ENCODE results near the gene LCA5L. TPM values are rescaled to one million over a fixed set of nuclear protein-coding genes. Genes with fewer than 3 reads are reported as not detected.

LCA5L gene
- total RNA-seq, 2 experiments from 2014 or later = 0.35 to 1.8 TPM

DNA sequence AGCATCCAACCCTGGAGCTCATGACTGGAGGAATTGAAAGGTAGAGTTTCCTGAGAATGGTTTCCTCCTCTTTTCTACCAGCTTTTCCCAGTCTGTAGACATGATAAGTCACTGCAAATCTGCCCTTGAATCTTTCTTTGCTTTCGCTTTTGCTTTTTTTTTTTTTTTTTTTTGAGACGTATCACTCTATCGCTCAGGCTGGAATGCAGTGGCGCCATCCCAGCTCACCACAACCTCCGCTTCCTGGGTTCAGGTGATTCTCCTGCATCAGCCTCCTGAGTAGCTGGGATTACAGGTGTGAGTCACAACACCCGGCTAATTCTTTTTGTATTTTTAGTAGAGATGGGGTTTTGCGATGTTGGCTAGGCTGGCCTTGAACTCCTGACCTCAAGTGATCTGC is 1.7 kb upstream of the LCA5L start:
- no TSS peak for BruUV-seq (replicated peaks)
- intact Hi-C loops (cut with micrococcal nuclease; ENCODE audit: unreplicated experiment) = no loop called here
- no peaks in the 10 kb centered on the region for H3K79me2 ChIP-seq (ENCODE audit: insufficient read depth, low read depth, low read length)
- DNase-seq (ENCODE audit: low spot score) = no peak
- no peaks in the 10 kb centered on the region for H3K9me3 ChIP-seq (ENCODE audit: low read length)
- 0 out of 2 replicates have a peak, but pooled peaks cover 4% of the 10 kb centered on the region for H3K9me2 ChIP-seq (ENCODE audit: insufficient read depth, low read length)
- H3K4me2 ChIP-seq (ENCODE audit: low read length) = no peak overlapping the region
- no peak for TF ChIP-seq EZH2phosphoT487 (IDR thresholded peaks at IDR 0.05; ENCODE audit: borderline replicate concordance, low read depth, low read length)
- no peaks in the 10 kb centered on the region for H3K36me3 ChIP-seq (ENCODE audit: insufficient read depth, low read length)
- no peak overlapping the region for H2AFZ ChIP-seq (ENCODE audit: low read length)
- ChIA-PET POLR2A (interaction anchor here (0.6 kb wide), 1 partner anchor 20 kb away, joined by 4 read pairs; no protein-coding TSS in a partner anchor), CTCF (ENCODE audit: unreplicated experiment) (no interaction called here)
- peaks cover 14% of the 10 kb centered on the region for H3K4me1 ChIP-seq (ENCODE audit: insufficient read depth, low read length, poor library complexity, severe bottlenecking)
- no peaks in the 10 kb centered on the region for H4K20me1 ChIP-seq (ENCODE audit: insufficient read depth, low read length)
- no peak overlapping the region for H3K4me3 ChIP-seq (ENCODE audit: low read depth, low read length, poor library complexity, severe bottlenecking)
- H3K27ac ChIP-seq (ENCODE audit: low read depth, low read length, poor library complexity, severe bottlenecking) = no peak overlapping the region

- BruUV-seq (replicated peaks) = no TSS peak
- Histone ChIP-seq H4K20me1 (ENCODE audit: insufficient read depth, low read length) (no peaks in the 10 kb centered on the region), H2AFZ (ENCODE audit: low read length) (peak overlapping the region; percentile 85; the same call in 1 of the 2 replicates), H3K36me3 (ENCODE audit: insufficient read depth, low read length) (no peaks in the 10 kb centered on the region), H3K27ac (ENCODE audit: low read depth, low read length, poor library complexity, severe bottlenecking) (no peak overlapping the region), H3K9me3 (ENCODE audit: low read length) (no peaks in the 10 kb centered on the region), H3K79me2 (ENCODE audit: insufficient read depth, low read depth, low read length) (no peaks in the 10 kb centered on the region), H3K9me2 (ENCODE audit: insufficient read depth, low read length) (0 out of 2 replicates have a peak, but pooled peaks cover 4% of the 10 kb centered on the region), H3K4me3 (ENCODE audit: low read depth, low read length, poor library complexity, severe bottlenecking) (peak overlapping the region; percentile 74), H3K4me2 (ENCODE audit: low read length) (peak overlapping the region; percentile 83), H3K4me1 (ENCODE audit: insufficient read depth, low read length, poor library complexity, severe bottlenecking) (peaks cover 14% of the 10 kb centered on the region)
- intact Hi-C loops (cut with micrococcal nuclease; ENCODE audit: unreplicated experiment) = loop anchor here (2.0 kb wide), 1 partner anchor 264 kb away; no protein-coding TSS in a partner anchor
- peak; percentile 11 for DNase-seq (ENCODE audit: low spot score)
- CTCF ChIA-PET (ENCODE audit: unreplicated experiment) = interaction anchor here (1.2 kb wide), 1 partner anchor 125 kb away, joined by 3 read pairs; no protein-coding TSS in a partner anchor
- TF ChIP-seq EZH2phosphoT487 (IDR thresholded peaks at IDR 0.05; ENCODE audit: borderline replicate concordance, low read depth, low read length) (no peak), CTCF (conservative IDR thresholded peaks at IDR 0.05; ENCODE audit: low read length) (no peak)
- POLR2A ChIA-PET = interaction anchor here (0.8 to 1.3 kb wide), 2 partner anchors 17 to 27 kb away, joined by 3 read pairs; no protein-coding TSS in a partner anchor
Measured at GRCh38 chr21:39444421-39445180, 977 bp downstream of the LCA5L start.

- ChIA-PET POLR2A (interaction anchor here (0.8 to 1.5 kb wide), 6 partner anchors 10 to 54 kb away, joined by 3 to 4 read pairs (median 3); no protein-coding TSS in a partner anchor), CTCF (ENCODE audit: unreplicated experiment) (interaction anchor here (0.6 kb wide), 1 partner anchor 130 kb away, joined by 3 read pairs; no protein-coding TSS in a partner anchor)
- Histone ChIP-seq H3K4me3 (ENCODE audit: low read depth, low read length, poor library complexity, severe bottlenecking) (no peak overlapping the region), H3K27ac (ENCODE audit: low read depth, low read length, poor library complexity, severe bottlenecking) (no peak overlapping the region), H4K20me1 (ENCODE audit: insufficient read depth, low read length) (no peaks in the 10 kb centered on the region), H3K9me2 (ENCODE audit: insufficient read depth, low read length) (0 out of 2 replicates have a peak, but pooled peaks cover 2% of the 10 kb centered on the region), H3K9me3 (ENCODE audit: low read length) (no peaks in the 10 kb centered on the region), H3K36me3 (ENCODE audit: insufficient read depth, low read length) (no peaks in the 10 kb centered on the region), H2AFZ (ENCODE audit: low read length) (no peak overlapping the region), H3K79me2 (ENCODE audit: insufficient read depth, low read depth, low read length) (no peaks in the 10 kb centered on the region), H3K4me2 (ENCODE audit: low read length) (no peak overlapping the region), H3K4me1 (ENCODE audit: insufficient read depth, low read length, poor library complexity, severe bottlenecking) (peaks cover 14% of the 10 kb centered on the region)
- intact Hi-C loops (cut with micrococcal nuclease; ENCODE audit: unreplicated experiment) = no loop called here
- TF ChIP-seq EZH2phosphoT487 (IDR thresholded peaks at IDR 0.05; ENCODE audit: borderline replicate concordance, low read depth, low read length) (no peak), CTCF (conservative IDR thresholded peaks at IDR 0.05; ENCODE audit: low read length) (peak; percentile 92)
- BruUV-seq (replicated peaks) = no TSS peak
- peak; percentile 63 for DNase-seq (ENCODE audit: low spot score)
Measured at GRCh38 chr21:39441502-39442475, 3.8 kb downstream of the LCA5L start.

Data from OCI-LY7 (cell line).